Renal cortex interstitium (tissue), 15 donors: ENCODE measurements around the gene BIRC5. TPM values are rescaled to one million over a fixed set of nuclear protein-coding genes. Genes with fewer than 3 reads are reported as not detected.
"Not testable (repeated sequence)": the region's sequence is repeated elsewhere in the genome, so short reads cannot be mapped to it uniquely, and the experiment has no call there.

Experiments
- DNase-seq, 11 donors: peaks; one replicate each; pipeline ENCODE4 v3.0.0-alpha.2; 2013; ENCODE audit warnings: low read depth in 9 of 11, low spot score in 4 of 11; ENCODE audit errors: extremely low read depth in 1 of 11
- long read RNA-seq, 16 experiments: transcript quantifications; one replicate each; lab custom pipeline, GENCODE V29; 2026
- polyA plus RNA-seq, 3 donors: library from polyadenylated mRNA; unstranded; fragments of 120-200 nt; gene quantifications; one replicate each; pipeline ENCODE4 v1.2.1, GENCODE V29; 2013; ENCODE audit not compliant: insufficient read length in 3 of 3

BIRC5 gene
- polyA plus RNA-seq, result 10 to 100 TPM; 27.3 to 35.5 (median 30.4) TPM
- long read RNA-seq, donor 1, transcript BIRC5-202 (4 exons, 2,630 nt), result major isoform, 9 of 16 reads
- long read RNA-seq, donor 1, partial matches to known transcripts, result 5 of 16 reads
- long read RNA-seq, donor 1, other reads (novel, unspliced or antisense), result 0 of 16 reads
- long read RNA-seq, donor 2, transcript BIRC5-202 (4 exons, 2,630 nt), result major isoform, 11 of 18 reads
- long read RNA-seq, donor 2, partial matches to known transcripts, result 0 of 18 reads
- long read RNA-seq, donor 2, other reads (novel, unspliced or antisense), result 0 of 18 reads
- long read RNA-seq, donor 3, transcript BIRC5-202 (4 exons, 2,630 nt), result major isoform, 20 of 24 reads
- long read RNA-seq, donor 3, partial matches to known transcripts, result 0 of 24 reads
- long read RNA-seq, donor 3, other reads (novel, unspliced or antisense), result 0 of 24 reads
- long read RNA-seq, donor 4, transcript BIRC5-202 (4 exons, 2,630 nt), result major isoform, 15 of 18 reads
- long read RNA-seq, donor 4, partial matches to known transcripts, result 0 of 18 reads
- long read RNA-seq, donor 4, other reads (novel, unspliced or antisense), result 0 of 18 reads
- long read RNA-seq, donor 5, result 0 reads
- long read RNA-seq, donor 6, transcript BIRC5-202 (4 exons, 2,630 nt), result major isoform, 10 of 14 reads
- long read RNA-seq, donor 6, partial matches to known transcripts, result 0 of 14 reads
- long read RNA-seq, donor 6, other reads (novel, unspliced or antisense), result 0 of 14 reads
- long read RNA-seq, donor 7, transcript BIRC5-202 (4 exons, 2,630 nt), result major isoform, 23 of 33 reads
- long read RNA-seq, donor 7, partial matches to known transcripts, result 5 of 33 reads
- long read RNA-seq, donor 7, other reads (novel, unspliced or antisense), result 0 of 33 reads
- long read RNA-seq, donor 8, result 0 reads
- long read RNA-seq, donor 9, transcript BIRC5-202 (4 exons, 2,630 nt), result major isoform, 19 of 63 reads
- long read RNA-seq, donor 9, partial matches to known transcripts, result 40 of 63 reads
- long read RNA-seq, donor 9, other reads (novel, unspliced or antisense), result 0 of 63 reads
- long read RNA-seq, donor 10, transcript BIRC5-202 (4 exons, 2,630 nt), result major isoform, 14 of 17 reads
- long read RNA-seq, donor 10, partial matches to known transcripts, result 0 of 17 reads
- long read RNA-seq, donor 10, other reads (novel, unspliced or antisense), result 0 of 17 reads
- long read RNA-seq, donor 11, transcript BIRC5-202 (4 exons, 2,630 nt), result major isoform, 23 of 25 reads
- long read RNA-seq, donor 11, partial matches to known transcripts, result 0 of 25 reads
- long read RNA-seq, donor 11, other reads (novel, unspliced or antisense), result 0 of 25 reads
- long read RNA-seq, donor 12, partial matches to known transcripts, result 0 of 6 reads
- long read RNA-seq, donor 12, other reads (novel, unspliced or antisense), result 0 of 6 reads
- long read RNA-seq, donor 13, result 0 reads
- long read RNA-seq, donor 14, transcript BIRC5-202 (4 exons, 2,630 nt), result major isoform, 13 of 19 reads
- long read RNA-seq, donor 14, partial matches to known transcripts, result 0 of 19 reads
- long read RNA-seq, donor 14, other reads (novel, unspliced or antisense), result 0 of 19 reads
- long read RNA-seq, donor 15, transcript BIRC5-202 (4 exons, 2,630 nt), result major isoform, 9 of 13 reads
- long read RNA-seq, donor 15, partial matches to known transcripts, result 0 of 13 reads
- long read RNA-seq, donor 15, other reads (novel, unspliced or antisense), result 0 of 13 reads
- long read RNA-seq, donor 16, transcript BIRC5-202 (4 exons, 2,630 nt), result major isoform, 35 of 50 reads
- long read RNA-seq, donor 16, partial matches to known transcripts, result 8 of 50 reads
- long read RNA-seq, donor 16, other reads (novel, unspliced or antisense), result 0 of 50 reads

DNA sequence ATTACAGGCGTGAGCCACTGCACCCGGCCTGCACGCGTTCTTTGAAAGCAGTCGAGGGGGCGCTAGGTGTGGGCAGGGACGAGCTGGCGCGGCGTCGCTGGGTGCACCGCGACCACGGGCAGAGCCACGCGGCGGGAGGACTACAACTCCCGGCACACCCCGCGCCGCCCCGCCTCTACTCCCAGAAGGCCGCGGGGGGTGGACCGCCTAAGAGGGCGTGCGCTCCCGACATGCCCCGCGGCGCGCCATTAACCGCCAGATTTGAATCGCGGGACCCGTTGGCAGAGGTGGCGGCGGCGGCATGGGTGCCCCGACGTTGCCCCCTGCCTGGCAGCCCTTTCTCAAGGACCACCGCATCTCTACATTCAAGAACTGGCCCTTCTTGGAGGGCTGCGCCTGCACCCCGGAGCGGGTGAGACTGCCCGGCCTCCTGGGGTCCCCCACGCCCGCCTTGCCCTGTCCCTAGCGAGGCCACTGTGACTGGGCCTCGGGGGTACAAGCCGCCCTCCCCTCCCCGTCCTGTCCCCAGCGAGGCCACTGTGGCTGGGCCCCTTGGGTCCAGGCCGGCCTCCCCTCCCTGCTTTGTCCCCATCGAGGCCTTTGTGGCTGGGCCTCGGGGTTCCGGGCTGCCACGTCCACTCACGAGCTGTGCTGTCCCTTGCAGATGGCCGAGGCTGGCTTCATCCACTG is at the start of gene BIRC5:
Gene BIRC5 (plus strand): TSS at position 238 of the 690 bp plus-strand sequence. CDS start 64 bp downstream, at position 302.
- peak; percentile 46 to 85 (median 79) for DNase-seq

DNA sequence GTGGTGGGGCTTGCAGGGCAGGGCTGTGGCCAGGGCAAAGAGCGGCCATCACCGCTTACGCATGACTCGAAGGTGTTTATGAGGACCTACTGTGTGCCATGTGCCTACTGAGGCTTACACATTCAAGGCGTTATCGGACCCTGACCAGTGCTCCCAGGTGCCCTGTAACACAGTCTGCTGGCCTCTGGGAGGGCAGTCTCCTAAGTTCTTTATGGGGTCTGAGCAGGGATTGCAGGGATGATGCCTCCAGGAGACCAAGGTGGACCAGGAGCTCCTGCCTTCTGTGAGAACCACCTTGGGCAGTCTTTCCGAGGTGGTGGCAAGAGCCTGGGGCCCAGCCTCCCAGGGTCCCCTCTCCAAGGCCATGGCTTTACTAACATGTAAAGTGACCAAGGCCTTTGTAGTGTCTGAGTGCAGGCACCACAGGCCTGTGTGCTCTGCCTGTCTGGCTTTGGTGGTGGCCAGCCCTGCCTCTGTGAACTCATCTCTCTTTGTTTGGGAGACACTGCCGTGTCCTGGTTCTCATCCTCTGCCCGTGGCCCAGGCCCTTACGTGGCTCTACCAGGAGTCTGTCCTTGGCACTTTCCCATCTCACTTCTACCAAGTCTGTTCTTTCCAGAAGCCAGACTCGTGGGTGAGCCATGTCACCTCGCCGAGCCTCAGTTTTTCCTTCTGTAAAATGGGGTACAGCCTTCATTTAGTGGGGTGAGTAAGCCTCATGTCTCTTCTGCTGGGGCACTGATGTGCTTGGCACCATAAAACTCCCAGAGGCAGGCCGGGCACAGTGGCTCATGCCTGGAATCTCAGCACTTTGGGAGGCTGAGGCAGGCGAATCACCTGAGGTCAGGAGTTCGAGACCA is 49.1 kb upstream of the BIRC5 start:
- DNase-seq, result no peak

DNA sequence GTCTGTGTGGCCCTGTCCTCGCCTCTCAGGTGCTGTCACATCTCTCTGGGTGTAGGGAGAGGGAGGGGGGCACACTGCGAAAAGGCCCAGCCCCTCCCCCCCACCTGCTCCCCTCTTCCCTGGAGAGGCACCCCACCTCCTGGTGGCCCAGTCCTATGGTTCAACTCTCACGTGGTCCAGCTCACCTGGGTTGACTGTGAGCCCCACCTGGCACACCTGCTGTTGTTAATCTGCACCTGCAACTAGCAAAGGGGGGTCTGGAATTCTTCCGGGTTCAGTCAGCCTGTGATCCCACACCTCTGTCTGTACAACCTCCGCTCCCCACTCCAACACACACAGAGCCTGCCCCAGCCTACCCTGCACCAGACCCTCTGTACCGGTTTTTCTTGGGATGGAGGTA is 47.6 kb upstream of the BIRC5 start:
- DNase-seq, result no peak

DNA sequence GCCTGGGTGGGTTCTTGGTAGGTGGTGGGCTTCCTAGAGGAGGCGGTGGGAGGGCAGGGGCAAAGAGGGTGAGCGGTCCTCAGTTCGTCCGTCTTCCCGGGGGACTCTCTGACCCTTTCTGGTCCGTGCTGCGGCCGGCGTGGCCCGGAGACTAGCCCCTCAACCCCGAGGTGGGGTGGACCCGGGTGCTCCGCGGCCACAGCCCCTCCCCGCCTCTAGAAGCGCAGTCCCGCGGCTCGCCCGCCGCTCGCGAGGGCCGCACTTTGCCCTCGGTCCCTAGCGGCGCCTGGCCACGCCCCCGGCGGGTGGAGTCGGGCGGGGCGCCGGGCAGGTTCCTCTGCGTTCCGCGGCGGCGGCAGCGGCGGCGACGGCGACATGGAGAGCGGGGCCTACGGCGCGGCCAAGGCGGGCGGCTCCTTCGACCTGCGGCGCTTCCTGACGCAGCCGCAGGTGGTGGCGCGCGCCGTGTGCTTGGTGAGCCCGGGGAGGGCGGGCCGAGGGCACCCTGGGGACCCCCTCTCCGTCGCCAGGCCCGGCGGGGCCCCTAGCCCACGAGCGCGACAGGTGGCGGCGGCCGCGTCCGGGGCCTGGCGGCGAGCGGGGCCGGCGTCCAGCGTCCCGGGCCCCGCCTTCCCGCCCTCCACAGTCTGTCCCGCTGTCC is 45.7 kb upstream of the BIRC5 start, which contains the start of gene SYNGR2:
Gene SYNGR2 (plus strand): TSS at position 340 of the 661 bp plus-strand sequence. CDS start 36 bp downstream, at position 376.
- peak in 5 of 11 donors; percentile 63 to 77 (median 74) for DNase-seq

DNA sequence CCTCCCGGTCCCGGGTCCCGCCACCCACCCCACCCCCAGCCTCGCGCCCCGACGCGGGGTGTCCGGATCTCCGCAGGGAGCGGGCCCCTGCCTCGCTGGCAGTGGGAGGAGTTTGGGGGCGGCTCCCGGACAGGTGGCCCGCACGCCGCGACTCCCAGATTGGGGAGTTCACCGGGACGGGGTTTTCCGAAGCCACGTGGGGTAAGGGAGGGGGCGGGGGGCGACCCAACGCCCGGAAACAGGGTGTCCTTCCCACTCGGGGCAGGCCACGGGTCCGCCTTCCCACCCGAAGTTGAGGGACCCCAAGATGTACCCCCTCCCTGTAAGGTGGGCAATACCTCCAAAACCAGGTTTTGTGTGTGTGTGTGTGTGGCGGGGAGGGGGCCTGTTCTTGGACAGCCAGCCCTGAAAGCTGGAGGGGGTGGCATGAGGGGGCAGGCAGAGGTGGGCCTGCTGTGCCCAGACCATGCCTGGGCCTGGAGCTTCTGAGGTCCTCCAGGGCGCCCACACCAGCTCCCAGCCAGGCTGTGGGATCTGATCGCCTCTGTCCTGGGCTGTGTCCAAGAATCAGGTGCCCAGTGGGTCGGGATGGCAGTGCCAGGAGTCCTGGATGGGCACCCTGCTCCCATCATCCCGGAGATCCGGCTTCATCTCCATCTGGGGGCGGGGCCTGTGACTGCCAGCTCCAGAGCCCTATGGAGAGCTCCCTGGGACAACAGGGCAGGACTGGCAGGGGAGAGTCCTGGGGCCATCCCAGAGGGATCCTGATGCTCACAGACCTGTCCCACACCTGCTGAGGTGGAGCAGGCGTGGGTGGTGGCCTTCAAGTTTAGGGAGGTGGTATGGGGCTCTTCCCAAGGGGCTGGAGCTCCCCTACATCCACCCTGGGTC is 44.9 kb upstream of the BIRC5 start:
- no peak for DNase-seq

DNA sequence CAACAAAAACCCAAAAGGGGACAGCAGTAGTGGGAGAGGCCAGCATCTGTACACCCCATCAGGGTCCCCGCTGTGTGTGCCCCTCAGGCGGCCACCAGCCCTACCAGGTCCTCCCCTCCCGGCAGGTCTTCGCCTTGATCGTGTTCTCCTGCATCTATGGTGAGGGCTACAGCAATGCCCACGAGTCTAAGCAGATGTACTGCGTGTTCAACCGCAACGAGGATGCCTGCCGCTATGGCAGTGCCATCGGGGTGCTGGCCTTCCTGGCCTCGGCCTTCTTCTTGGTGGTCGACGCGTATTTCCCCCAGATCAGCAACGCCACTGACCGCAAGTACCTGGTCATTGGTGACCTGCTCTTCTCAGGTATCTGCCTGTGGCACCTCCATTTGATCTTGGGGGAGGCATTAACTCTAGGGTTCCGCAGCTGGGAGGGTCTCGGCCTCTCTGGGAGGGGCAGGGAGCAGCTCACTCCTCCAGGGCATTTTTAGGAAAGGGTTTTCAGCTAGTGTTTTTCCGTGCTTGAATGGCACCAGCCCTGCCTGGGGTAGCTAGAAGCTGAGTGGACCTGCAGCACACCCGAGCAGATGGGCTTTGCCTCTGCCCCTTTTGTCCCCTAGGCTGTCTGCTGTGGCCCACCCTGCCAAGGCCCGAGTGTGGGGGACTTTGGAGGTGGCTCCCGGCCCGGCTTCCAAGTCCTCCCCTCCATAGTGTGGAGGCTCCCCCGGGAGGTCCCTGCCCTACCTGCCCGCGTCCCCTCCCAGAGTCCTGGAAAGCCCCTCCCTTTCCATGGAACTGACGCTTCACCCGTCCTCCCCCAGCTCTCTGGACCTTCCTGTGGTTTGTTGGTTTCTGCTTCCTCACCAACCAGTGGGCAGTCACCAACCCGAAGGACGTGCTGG is 43.1 kb upstream of the BIRC5 start:
- no peak for DNase-seq

DNA sequence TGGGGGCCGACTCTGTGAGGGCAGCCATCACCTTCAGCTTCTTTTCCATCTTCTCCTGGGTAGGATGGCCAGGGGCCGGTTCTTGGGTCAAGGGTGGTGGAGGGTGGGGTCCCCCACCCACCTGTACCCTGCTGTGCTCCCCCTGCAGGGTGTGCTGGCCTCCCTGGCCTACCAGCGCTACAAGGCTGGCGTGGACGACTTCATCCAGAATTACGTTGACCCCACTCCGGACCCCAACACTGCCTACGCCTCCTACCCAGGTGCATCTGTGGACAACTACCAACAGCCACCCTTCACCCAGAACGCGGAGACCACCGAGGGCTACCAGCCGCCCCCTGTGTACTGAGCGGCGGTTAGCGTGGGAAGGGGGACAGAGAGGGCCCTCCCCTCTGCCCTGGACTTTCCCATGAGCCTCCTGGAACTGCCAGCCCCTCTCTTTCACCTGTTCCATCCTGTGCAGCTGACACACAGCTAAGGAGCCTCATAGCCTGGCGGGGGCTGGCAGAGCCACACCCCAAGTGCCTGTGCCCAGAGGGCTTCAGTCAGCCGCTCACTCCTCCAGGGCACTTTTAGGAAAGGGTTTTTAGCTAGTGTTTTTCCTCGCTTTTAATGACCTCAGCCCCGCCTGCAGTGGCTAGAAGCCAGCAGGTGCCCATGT is 42.3 kb upstream of the BIRC5 start:
- DNase-seq, result not testable (repeated sequence)

DNA sequence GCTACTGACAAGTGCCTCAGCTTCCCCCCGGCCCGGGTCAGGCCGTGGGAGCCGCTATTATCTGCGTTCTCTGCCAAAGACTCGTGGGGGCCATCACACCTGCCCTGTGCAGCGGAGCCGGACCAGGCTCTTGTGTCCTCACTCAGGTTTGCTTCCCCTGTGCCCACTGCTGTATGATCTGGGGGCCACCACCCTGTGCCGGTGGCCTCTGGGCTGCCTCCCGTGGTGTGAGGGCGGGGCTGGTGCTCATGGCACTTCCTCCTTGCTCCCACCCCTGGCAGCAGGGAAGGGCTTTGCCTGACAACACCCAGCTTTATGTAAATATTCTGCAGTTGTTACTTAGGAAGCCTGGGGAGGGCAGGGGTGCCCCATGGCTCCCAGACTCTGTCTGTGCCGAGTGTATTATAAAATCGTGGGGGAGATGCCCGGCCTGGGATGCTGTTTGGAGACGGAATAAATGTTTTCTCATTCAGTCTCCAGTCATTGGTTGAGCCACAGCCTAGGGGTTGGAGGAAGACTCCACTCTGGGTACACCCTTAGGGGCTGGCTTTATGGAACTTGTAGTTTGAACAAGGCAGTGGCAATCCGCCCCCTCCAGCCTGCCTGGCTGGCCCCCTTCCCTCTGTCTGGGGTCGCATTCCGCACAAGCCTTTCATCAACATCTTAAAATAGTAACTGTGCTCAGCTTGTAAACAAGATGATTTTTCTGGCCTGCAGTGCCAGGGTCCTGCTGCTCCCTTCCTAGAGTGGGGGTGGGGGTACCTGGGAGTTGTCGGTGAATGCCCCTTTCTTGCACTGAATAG is 41.6 kb upstream of the BIRC5 start:
- DNase-seq, result no peak

DNA sequence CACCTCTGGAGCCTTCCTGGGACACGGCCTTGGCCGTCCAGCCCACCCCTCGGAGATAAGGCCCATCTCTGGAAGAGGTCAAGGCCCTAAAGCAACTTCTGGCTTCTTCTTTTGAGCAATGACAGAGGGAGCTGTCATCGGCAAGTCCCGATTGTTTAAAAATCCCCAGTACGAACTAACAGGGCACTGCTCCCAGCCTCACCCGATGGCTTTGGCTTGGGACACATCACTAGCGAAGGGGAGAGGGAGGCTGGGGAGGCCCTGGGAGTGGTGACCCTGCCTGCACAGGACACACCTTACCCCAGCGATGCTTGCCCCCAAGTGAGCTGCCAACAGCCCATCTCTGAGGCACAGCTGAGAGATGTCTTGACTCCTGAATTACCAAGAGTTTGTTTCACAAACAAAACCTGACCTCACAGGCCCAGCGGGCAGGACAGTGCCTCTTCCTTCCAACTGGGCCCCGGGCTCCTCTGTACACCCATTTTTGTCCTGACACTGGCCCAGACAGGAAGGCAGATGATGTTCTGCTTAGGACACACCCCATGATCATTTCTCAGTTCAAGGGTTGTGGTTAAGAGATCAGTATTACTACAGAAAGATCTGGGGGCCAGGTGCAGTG is 40.8 kb upstream of the BIRC5 start:
- DNase-seq, result no peak

DNA sequence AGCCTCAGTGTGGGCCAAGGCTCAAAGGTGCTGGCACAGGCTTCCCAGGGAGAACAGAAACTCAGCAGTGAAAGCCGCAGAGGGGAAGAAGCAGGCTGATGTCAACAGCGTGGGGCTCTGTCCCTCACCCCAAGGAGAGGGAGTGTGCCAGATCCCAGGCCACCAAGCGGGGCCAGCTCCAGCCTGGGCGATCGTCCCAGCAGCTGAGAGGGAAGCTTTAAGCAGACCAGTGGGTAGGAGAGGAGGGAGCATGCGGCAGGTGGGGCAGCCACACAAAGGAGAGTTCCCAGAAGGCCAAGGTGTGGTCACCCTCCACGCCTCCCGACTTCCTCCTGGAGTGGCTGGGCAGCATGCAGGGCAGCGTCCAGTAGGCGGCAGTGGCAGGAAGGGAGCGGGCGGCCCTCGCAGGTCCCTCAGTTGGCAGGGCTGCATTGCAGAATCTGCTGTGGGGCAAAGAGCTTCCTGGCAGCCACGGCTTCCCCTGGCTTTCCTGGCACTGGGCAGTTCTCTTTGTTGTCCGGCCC is 39.6 kb upstream of the BIRC5 start:
- DNase-seq, result no peak

DNA sequence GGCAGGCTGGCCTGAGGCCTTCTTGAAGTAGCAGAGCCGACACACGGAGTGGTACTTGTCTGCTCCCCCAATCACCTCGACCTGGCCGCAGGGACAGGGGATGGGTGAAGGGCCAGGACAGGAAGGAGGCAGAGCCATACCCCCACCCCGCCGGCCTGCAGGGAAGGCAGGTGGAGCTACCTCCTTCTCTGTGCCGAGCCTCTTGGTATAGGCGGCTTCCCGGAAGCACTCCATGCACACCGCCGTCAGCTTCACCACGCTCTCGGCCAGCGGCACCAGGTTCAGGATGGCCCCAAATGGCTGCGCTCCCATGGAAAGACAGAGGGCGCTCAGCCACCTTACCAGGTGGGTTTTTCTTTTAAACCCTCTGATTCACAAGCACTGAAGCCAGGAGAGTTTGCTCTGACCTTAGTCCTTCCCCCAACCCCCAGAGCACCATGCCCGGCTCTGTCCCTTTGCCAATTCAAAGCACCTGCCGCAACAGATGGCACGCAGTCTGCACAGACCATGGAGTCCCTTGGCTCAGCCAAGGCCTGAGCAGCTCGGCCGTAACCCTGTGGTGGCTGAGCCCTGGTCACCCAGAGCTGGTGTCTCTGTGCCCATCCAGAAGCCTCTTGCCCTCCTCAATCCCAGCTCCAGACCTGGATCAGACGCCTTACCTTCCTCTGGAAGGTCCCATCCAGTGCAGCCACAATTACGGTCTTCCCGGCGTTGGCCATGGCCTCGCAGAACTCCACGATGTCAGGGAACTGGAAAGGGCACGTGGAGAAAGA is 39.0 kb upstream of the BIRC5 start:
- no peak for DNase-seq
